Gastroesophageal sphincter (tissue), 4 donors: ENCODE measurements around the gene MPRIP. TPM values are rescaled to one million over a fixed set of nuclear protein-coding genes. Genes with fewer than 3 reads are reported as not detected.

Source experiments
- ATAC-seq: fragments of 150-250 bp; one replicate; pipeline ENCODE4 v1.9.1; 2016; ENCODE audit warnings: mild to moderate bottlenecking, moderate library complexity
- H3K27ac ChIP-seq, 4 donors: fragments of 200-600 bp; sonication (generic) in 3 of 4; 1 replicate in 3 of 4; 2 replicates in 1 of 4; pipeline ENCODE4 v1.5.1; 2016 to 2019
- H3K27me3 ChIP-seq: fragments of 200-600 bp; sonication (generic); one replicate; pipeline ENCODE4 v1.5.1; 2019
- H3K36me3 ChIP-seq, 2 donors: fragments of 200-600 bp; sonication (generic); one replicate each; pipeline ENCODE4 v1.5.1; 2019; ENCODE audit warnings: control low read depth in 1 of 2
- H3K4me1 ChIP-seq, 3 donors: fragments of 200-600 bp; sonication (generic); 1 replicate in 2 of 3; 2 replicates in 1 of 3; pipeline ENCODE4 v1.5.1; 2016 to 2019; ENCODE audit warnings: control low read depth in 2 of 3
- H3K4me3 ChIP-seq, 2 donors: fragments of 200-600 bp; sonication (generic); one replicate each; pipeline ENCODE4 v1.5.1; 2019; ENCODE audit warnings: mild to moderate bottlenecking in 1 of 2, moderate library complexity in 1 of 2
- H3K9me3 ChIP-seq, 3 donors: fragments of 200-600 bp; sonication (generic); one replicate each; pipeline ENCODE4 v1.5.1; 2017 to 2019; ENCODE audit warnings: control low read depth in 2 of 3
- CTCF ChIP-seq, 4 experiments: fragments of 200-600 bp in 2 of 4; fragments of 450-650 bp in 2 of 4; sonication (generic) in 1 of 4; IDR thresholded peaks; one replicate each; pipeline ENCODE4 v1.5.1; 2017 to 2019; ENCODE audit warnings: antibody characterized with exemption in 4 of 4, mild to moderate bottlenecking in 2 of 4, moderate library complexity in 2 of 4
- EP300 ChIP-seq: sonication (generic); formaldehyde crosslinking; IDR thresholded peaks from one replicate; pipeline ENCODE4 v1.6.1; 2017; ENCODE audit warnings: antibody characterized with exemption, mild to moderate bottlenecking
- POLR2A ChIP-seq, 2 donors: fragments of 450-650 bp; IDR thresholded peaks; one replicate each; pipeline ENCODE4 v1.6.1; 2017; ENCODE audit warnings: antibody characterized with exemption in 2 of 2, mild to moderate bottlenecking in 2 of 2, moderate library complexity in 1 of 2
- POLR2AphosphoS5 ChIP-seq: sonication (generic); formaldehyde crosslinking; IDR thresholded peaks from one replicate; pipeline ENCODE4 v1.6.1; 2017; ENCODE audit warnings: antibody characterized with exemption
- WGBS, 2 donors: methylation state at CpG; one replicate each; pipeline ENCODE4 v1.1.5; 2018; ENCODE audit warnings: low coverage in 1 of 2; 5-methylcytosine and 5-hydroxymethylcytosine counted together
- total RNA-seq, 4 donors: library from RNA; depleted of rRNA; stranded (reverse); fragments of >200 nt; gene quantifications; one replicate each; pipeline ENCODE4 v1.1.0, GENCODE V29; 2016

MPRIP gene
- total RNA-seq, 4 donors from 2014 or later, result 113 to 233 (median 155) TPM

GRCh38 chr17:17111401-17112393 lies 69.4 kb downstream of the MPRIP start:
- no peak for TF ChIP-seq EP300
- no peak for TF ChIP-seq POLR2A (IDR thresholded peaks at IDR 0.05)
- TF ChIP-seq POLR2AphosphoS5, result no peak
- 82 to 84% methylated on average over 11 to 17 of the region's 26 CpGs for WGBS, 2 donors
- H3K27me3 ChIP-seq, result no peaks in the 10 kb centered on the region
- H3K4me3 ChIP-seq, result no peak overlapping the region
- H3K9me3 ChIP-seq, result no peaks in the 10 kb centered on the region
- ATAC-seq, result no peak
- peaks cover 6 to 88% (median 40%) of the 10 kb centered on the region in 3 donors for H3K4me1 ChIP-seq
- peak overlapping the region in 2 of 4 donors; percentile 11 to 12 for H3K27ac ChIP-seq
- no peaks in the 10 kb centered on the region for H3K36me3 ChIP-seq

GRCh38 chr17:17112628-17113200 lies 70.5 kb downstream of the MPRIP start:
- H3K4me3 ChIP-seq, result no peak overlapping the region
- no peaks in the 10 kb centered on the region for H3K27me3 ChIP-seq
- H3K36me3 ChIP-seq, result no peaks in the 10 kb centered on the region
- WGBS, 2 donors, result 66% methylated on average over 3 of the region's 11 CpGs; no CpG with 5 or more reads in 1 of the 2 donors
- peaks cover 3 to 87% (median 30%) of the 10 kb centered on the region in 3 donors for H3K4me1 ChIP-seq
- H3K27ac ChIP-seq, result peak overlapping the region in 1 of 4 donors; percentile 26
- no peak for ATAC-seq
- TF ChIP-seq POLR2A (IDR thresholded peaks at IDR 0.05) (no peak), POLR2AphosphoS5 (no peak), CTCF (IDR thresholded peaks at IDR 0.05) (no peak), EP300 (no peak)
- no peaks in the 10 kb centered on the region for H3K9me3 ChIP-seq

- no peak for ATAC-seq
- Histone ChIP-seq H3K4me3 (no peak overlapping the region), H3K36me3 (no peaks in the 10 kb centered on the region), H3K27ac (no peak overlapping the region), H3K9me3 (no peaks in the 10 kb centered on the region), H3K27me3 (no peaks in the 10 kb centered on the region), H3K4me1 (peaks cover 0 to 87% (median 28%) of the 10 kb centered on the region in 3 donors)
- TF ChIP-seq POLR2AphosphoS5 (no peak), EP300 (no peak), POLR2A (IDR thresholded peaks at IDR 0.05) (no peak), CTCF (IDR thresholded peaks at IDR 0.05) (no peak)
- 28% methylated on average over 3 of the region's 12 CpGs; no CpG with 5 or more reads in 1 of the 2 donors for WGBS, 2 donors
Observed at GRCh38 chr17:17114592-17115225, 72.5 kb downstream of the MPRIP start.

DNA sequence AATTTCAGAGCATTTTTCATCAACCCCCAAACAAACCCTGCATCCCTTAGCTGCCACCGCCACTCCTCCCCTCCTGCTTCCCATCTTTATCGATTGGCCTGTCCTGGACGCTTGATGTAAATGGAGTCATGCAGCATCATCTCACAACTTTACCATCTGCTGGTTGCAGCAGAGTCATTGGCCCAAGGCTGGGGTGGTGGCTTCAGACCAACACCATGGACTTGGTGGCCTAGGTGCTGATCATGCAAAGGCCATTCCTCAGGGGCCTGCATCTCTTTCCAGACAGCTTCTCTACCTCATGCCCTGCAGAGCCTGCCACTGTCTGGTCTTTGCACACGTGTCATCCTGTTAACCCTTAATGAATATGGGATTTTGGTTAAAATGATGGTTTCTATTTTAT lies 73.4 kb downstream of the MPRIP start:
- TF ChIP-seq CTCF (IDR thresholded peaks at IDR 0.05) (no peak), POLR2AphosphoS5 (no peak), POLR2A (IDR thresholded peaks at IDR 0.05) (no peak)
- Histone ChIP-seq H3K27ac (no peak overlapping the region), H3K27me3 (no peaks in the 10 kb centered on the region), H3K4me1 (peaks cover 2 to 87% (median 28%) of the 10 kb centered on the region in 3 donors), H3K36me3 (no peaks in the 10 kb centered on the region), H3K4me3 (no peak overlapping the region), H3K9me3 (no peaks in the 10 kb centered on the region)
- WGBS, 2 donors, result 82 to 83% methylated on average over 3 to 4 of the region's 4 CpGs
- no peak for ATAC-seq

DNA sequence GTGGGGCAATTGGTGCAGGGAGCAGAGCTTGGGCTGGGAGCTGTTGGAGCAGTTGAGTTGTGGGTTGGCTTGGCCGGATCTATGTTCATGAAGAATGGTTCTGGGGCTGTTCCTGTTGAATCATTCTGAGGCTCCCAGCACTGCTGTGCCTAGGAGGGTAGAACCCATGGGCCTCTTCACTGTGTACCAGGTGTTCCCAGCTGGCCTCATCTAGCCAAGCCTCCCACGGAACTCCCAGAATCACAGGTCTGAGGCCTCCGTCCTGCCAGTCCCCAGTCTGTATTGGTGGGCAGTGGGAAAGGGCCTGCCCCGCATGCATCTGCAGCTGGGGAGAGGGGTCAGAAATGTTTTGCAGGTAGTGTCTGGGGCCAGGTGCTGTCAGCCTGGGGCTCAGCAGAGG lies 74.1 kb downstream of the MPRIP start:
- TF ChIP-seq POLR2AphosphoS5 (no peak), POLR2A (IDR thresholded peaks at IDR 0.05) (no peak)
- ATAC-seq, result no peak
- Histone ChIP-seq H3K27ac (no peak overlapping the region), H3K4me3 (no peak overlapping the region), H3K4me1 (peaks cover 2 to 88% (median 36%) of the 10 kb centered on the region in 3 donors), H3K36me3 (no peaks in the 10 kb centered on the region), H3K9me3 (no peaks in the 10 kb centered on the region), H3K27me3 (no peaks in the 10 kb centered on the region)
- WGBS, 2 donors, result 67% methylated on average over 1 of the region's 4 CpGs; no CpG with 5 or more reads in 1 of the 2 donors
